HepG2 (cell line): Measurements from ENCODE around the gene MAPK1. TPM values are rescaled to one million over a fixed set of nuclear protein-coding genes. Genes with fewer than 3 reads are reported as not detected.

Source experiments
- GZF1 ChIP-seq: sonication (generic); formaldehyde crosslinking; IDR thresholded peaks from 2 replicates; pipeline ENCODE4 v1.5.1; 2020; ENCODE audit warnings: mild to moderate bottlenecking, missing genetic modification reagents
- MYC ChIP-seq: sonication (generic); formaldehyde crosslinking; IDR thresholded peaks from 2 replicates; pipeline ENCODE4 v1.9.0; 2021; ENCODE audit warnings: missing genetic modification reagents, borderline replicate concordance
- NR3C1 ChIP-seq: sonication (generic); formaldehyde crosslinking; IDR thresholded peaks from 2 replicates; pipeline ENCODE4 v1.4.0; 2020; ENCODE audit warnings: missing genetic modification reagents
- NRL ChIP-seq: sonication (generic); formaldehyde crosslinking; IDR thresholded peaks from 2 replicates; pipeline ENCODE4 v1.5.0; 2020; ENCODE audit warnings: missing genetic modification reagents, mild to moderate bottlenecking, moderate library complexity, borderline replicate concordance
- PTBP1 ChIP-seq: fragments of 200-400 bp; formaldehyde crosslinking; IDR thresholded peaks from 2 replicates; pipeline ENCODE4 v1.6.1; 2018; ENCODE audit warnings: low read length, low read depth; ENCODE audit not compliant: poor library complexity, severe bottlenecking
- YEATS4 ChIP-seq: sonication (generic); formaldehyde crosslinking; IDR thresholded peaks from 2 replicates; pipeline ENCODE4 v1.4.0; 2020; ENCODE audit warnings: missing genetic modification reagents, borderline replicate concordance
- ZFP62 ChIP-seq: sonication (generic); formaldehyde crosslinking; IDR thresholded peaks from 2 replicates; pipeline ENCODE4 v1.4.0; 2020; ENCODE audit warnings: missing genetic modification reagents
- ZMYM2 ChIP-seq: sonication (generic); formaldehyde crosslinking; IDR thresholded peaks from 2 replicates; pipeline ENCODE4 v1.8.0; 2022; ENCODE audit warnings: mild to moderate bottlenecking, missing genetic modification reagents
- ZMYM4 ChIP-seq: sonication (generic); formaldehyde crosslinking; IDR thresholded peaks from 2 replicates; pipeline ENCODE4 v1.8.1; 2023; ENCODE audit warnings: mild to moderate bottlenecking, missing genetic modification reagents
- ZNF143 ChIP-seq: sonication (generic); formaldehyde crosslinking; IDR thresholded peaks from 2 replicates; pipeline ENCODE4 v1.4.0; 2020; ENCODE audit warnings: missing genetic modification reagents
- ZNF263 ChIP-seq: sonication (generic); formaldehyde crosslinking; IDR thresholded peaks from 2 replicates; pipeline ENCODE4 v1.4.0; 2020; ENCODE audit warnings: missing genetic modification reagents
- ZNF709 ChIP-seq: sonication (generic); formaldehyde crosslinking; IDR thresholded peaks from 2 replicates; pipeline ENCODE4 v1.5.0; 2020; ENCODE audit warnings: mild to moderate bottlenecking, missing genetic modification reagents
- ZNF790 ChIP-seq: sonication (generic); formaldehyde crosslinking; IDR thresholded peaks from 2 replicates; pipeline ENCODE4 v1.8.0; 2022; ENCODE audit warnings: missing genetic modification reagents, mild to moderate bottlenecking, borderline replicate concordance
- ZNF839 ChIP-seq: sonication (generic); formaldehyde crosslinking; IDR thresholded peaks from 2 replicates; pipeline ENCODE4 v1.4.0; 2020; ENCODE audit warnings: missing genetic modification reagents, mild to moderate bottlenecking, borderline replicate concordance
- polyA plus RNA-seq, 8 experiments: library from polyadenylated mRNA; depleted of rRNA in 3 of 8; stranded (reverse) in 7 of 8; unstranded in 1 of 8; fragments of >200 nt; fragmentation: Illumina TruSeq in 4 of 8; extraction: Trizol in 4 of 8; gene quantifications; 2 replicates each; pipeline versions ENCODE4 v1.2.1 to v1.2.3, GENCODE V29; 2011 to 2016; ENCODE audit warnings: low read depth in 4 of 8, missing spikeins in 1 of 8, mixed read lengths in 1 of 8; ENCODE audit not compliant: insufficient read depth in 1 of 8
- total RNA-seq, 5 experiments: library from RNA; depleted of rRNA; stranded (reverse); fragments of >200 nt; fragmentation: Illumina TruSeq; extraction: Trizol; gene quantifications; 2 replicates each; pipeline ENCODE4 v1.2.3, GENCODE V29; 2016; ENCODE audit warnings: low read depth in 1 of 5
- TF ChIP-seq, protein P1 (sequence below): sonication (generic); formaldehyde crosslinking; IDR thresholded peaks from 2 replicates; pipeline ENCODE4 v1.5.0; 2020; ENCODE audit warnings: missing genetic modification reagents
- TF ChIP-seq, protein P2 (sequence below): sonication (generic); formaldehyde crosslinking; IDR thresholded peaks from 2 replicates; pipeline ENCODE4 v1.5.1; 2020; ENCODE audit warnings: missing genetic modification reagents, mild to moderate bottlenecking, borderline replicate concordance
- TF ChIP-seq, protein P3 (sequence below): sonication (generic); formaldehyde crosslinking; IDR thresholded peaks from 2 replicates; pipeline ENCODE4 v1.4.0; 2020; ENCODE audit warnings: missing genetic modification reagents, borderline replicate concordance
- TF ChIP-seq, protein P4 (sequence below): fragments of 450-650 bp; IDR thresholded peaks from 2 replicates; pipeline ENCODE4 v1.6.1; 2017; ENCODE audit warnings: mild to moderate bottlenecking

Gene MAPK1
- total and polyA plus RNA-seq, 2 of the 13 experiments (the other 11 are each of a cell fraction or from before 2014, with no cell fraction given): 107 to 114 TPM

DNA sequence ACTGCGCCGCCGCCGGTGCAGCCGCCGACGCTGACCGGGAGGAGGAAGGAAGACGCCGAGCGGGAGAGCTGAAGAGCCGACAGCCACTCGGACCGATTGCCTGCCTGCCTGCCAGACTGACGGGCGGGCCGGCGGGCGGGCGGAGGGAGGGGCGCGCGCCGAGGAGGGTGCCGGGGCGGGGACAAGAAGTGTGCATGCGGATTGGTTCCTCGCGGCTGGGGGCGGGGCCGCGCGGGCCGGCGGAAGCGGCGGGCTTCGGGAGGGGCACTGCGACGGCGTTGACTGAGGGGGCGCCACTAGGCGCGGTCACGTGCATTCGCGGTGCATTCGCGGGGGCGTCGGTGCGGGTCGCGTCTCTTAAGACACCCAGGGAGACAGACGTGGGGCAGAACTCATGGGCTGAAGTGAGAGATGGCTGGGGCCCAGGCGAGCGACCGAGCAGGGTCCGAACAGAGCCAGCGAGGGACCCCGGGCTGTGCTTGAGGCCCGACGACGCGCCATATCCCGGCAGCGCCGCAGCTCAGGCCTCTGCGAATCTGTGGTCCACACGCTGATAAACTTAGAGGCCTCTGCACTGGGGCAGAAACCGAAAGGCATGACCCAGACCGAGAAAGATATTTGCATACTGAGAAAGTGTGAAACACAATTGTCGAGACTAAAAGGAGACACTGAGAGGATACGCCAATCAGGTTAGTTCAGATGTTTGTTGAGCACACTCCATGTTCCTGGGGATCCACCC, at the start of gene MAPK1 (continued):
- TF ChIP-seq PTBP1: no peak
- no peak for TF ChIP-seq ZNF790 (CRISPR knock-in tag)
- no peak for TF ChIP-seq NR3C1 (CRISPR knock-in tag)
- TF ChIP-seq NRL (CRISPR knock-in tag): no peak
- TF ChIP-seq ZNF709 (CRISPR knock-in tag): peak; percentile 68
- TF ChIP-seq ZNF263 (CRISPR knock-in tag): no peak
- peak; percentile 45; the same call in 1 of the 2 replicates for TF ChIP-seq ZNF143
- peak; percentile 68; the same call in 1 of the 2 replicates for TF ChIP-seq ZMYM4
- TF ChIP-seq, protein P1, sequence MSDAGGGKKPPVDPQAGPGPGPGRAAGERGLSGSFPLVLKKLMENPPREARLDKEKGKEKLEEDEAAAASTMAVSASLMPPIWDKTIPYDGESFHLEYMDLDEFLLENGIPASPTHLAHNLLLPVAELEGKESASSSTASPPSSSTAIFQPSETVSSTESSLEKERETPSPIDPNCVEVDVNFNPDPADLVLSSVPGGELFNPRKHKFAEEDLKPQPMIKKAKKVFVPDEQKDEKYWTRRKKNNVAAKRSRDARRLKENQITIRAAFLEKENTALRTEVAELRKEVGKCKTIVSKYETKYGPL (CRISPR knock-in tag): peak; percentile 72; the same call in 1 of the 2 replicates
- TF ChIP-seq, protein P2, sequence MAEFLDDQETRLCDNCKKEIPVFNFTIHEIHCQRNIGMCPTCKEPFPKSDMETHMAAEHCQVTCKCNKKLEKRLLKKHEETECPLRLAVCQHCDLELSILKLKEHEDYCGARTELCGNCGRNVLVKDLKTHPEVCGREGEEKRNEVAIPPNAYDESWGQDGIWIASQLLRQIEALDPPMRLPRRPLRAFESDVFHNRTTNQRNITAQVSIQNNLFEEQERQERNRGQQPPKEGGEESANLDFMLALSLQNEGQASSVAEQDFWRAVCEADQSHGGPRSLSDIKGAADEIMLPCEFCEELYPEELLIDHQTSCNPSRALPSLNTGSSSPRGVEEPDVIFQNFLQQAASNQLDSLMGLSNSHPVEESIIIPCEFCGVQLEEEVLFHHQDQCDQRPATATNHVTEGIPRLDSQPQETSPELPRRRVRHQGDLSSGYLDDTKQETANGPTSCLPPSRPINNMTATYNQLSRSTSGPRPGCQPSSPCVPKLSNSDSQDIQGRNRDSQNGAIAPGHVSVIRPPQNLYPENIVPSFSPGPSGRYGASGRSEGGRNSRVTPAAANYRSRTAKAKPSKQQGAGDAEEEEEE (CRISPR knock-in tag): no peak
- TF ChIP-seq, protein P3, sequence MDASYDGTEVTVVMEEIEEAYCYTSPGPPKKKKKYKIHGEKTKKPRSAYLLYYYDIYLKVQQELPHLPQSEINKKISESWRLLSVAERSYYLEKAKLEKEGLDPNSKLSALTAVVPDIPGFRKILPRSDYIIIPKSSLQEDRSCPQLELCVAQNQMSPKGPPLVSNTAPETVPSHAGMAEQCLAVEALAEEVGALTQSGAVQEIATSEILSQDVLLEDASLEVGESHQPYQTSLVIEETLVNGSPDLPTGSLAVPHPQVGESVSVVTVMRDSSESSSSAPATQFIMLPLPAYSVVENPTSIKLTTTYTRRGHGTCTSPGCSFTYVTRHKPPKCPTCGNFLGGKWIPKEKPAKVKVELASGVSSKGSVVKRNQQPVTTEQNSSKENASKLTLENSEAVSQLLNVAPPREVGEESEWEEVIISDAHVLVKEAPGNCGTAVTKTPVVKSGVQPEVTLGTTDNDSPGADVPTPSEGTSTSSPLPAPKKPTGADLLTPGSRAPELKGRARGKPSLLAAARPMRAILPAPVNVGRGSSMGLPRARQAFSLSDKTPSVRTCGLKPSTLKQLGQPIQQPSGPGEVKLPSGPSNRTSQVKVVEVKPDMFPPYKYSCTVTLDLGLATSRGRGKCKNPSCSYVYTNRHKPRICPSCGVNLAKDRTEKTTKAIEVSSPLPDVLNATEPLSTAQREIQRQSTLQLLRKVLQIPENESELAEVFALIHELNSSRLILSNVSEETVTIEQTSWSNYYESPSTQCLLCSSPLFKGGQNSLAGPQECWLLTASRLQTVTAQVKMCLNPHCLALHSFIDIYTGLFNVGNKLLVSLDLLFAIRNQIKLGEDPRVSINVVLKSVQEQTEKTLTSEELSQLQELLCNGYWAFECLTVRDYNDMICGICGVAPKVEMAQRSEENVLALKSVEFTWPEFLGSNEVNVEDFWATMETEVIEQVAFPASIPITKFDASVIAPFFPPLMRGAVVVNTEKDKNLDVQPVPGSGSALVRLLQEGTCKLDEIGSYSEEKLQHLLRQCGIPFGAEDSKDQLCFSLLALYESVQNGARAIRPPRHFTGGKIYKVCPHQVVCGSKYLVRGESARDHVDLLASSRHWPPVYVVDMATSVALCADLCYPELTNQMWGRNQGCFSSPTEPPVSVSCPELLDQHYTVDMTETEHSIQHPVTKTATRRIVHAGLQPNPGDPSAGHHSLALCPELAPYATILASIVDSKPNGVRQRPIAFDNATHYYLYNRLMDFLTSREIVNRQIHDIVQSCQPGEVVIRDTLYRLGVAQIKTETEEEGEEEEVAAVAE (CRISPR knock-in tag): no peak
- TF ChIP-seq ZNF839 (CRISPR knock-in tag): no peak
- TF ChIP-seq, protein P4, sequence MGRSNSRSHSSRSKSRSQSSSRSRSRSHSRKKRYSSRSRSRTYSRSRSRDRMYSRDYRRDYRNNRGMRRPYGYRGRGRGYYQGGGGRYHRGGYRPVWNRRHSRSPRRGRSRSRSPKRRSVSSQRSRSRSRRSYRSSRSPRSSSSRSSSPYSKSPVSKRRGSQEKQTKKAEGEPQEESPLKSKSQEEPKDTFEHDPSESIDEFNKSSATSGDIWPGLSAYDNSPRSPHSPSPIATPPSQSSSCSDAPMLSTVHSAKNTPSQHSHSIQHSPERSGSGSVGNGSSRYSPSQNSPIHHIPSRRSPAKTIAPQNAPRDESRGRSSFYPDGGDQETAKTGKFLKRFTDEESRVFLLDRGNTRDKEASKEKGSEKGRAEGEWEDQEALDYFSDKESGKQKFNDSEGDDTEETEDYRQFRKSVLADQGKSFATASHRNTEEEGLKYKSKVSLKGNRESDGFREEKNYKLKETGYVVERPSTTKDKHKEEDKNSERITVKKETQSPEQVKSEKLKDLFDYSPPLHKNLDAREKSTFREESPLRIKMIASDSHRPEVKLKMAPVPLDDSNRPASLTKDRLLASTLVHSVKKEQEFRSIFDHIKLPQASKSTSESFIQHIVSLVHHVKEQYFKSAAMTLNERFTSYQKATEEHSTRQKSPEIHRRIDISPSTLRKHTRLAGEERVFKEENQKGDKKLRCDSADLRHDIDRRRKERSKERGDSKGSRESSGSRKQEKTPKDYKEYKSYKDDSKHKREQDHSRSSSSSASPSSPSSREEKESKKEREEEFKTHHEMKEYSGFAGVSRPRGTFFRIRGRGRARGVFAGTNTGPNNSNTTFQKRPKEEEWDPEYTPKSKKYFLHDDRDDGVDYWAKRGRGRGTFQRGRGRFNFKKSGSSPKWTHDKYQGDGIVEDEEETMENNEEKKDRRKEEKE: no peak
- no peak for TF ChIP-seq GZF1 (CRISPR knock-in tag)
- TF ChIP-seq ZMYM2 (CRISPR knock-in tag): no peak
- peak; percentile 90 for TF ChIP-seq MYC (CRISPR knock-in tag)
- TF ChIP-seq YEATS4 (CRISPR knock-in tag): peak; percentile 79
- TF ChIP-seq ZFP62: no peak
